ENCODE data around the gene HMCN2.

HMCN2 gene

GRCh38 chr9:130366072-130366471, 100.5 kb downstream of the HMCN2 start:
- H3K9me3 ChIP-seq (ENCODE audit: control insufficient read depth, low read length) = no peaks in the 10 kb centered on the region
- H3K36me3 ChIP-seq (ENCODE audit: control insufficient read depth in 1 of 2, insufficient read depth in 2 of 2, low read depth in 1 of 2, low read length in 2 of 2) = no peaks in the 10 kb centered on the region
- WGBS = 91% methylated on average over 3 of the region's 3 CpGs
- H2BK15ac ChIP-seq (ENCODE audit: low read depth, poor library complexity, severe bottlenecking) = no peak overlapping the region
- H3K4me1 ChIP-seq (ENCODE audit: control insufficient read depth, insufficient read depth, low read depth, low read length) = peaks cover 11% of the 10 kb centered on the region
- no peak overlapping the region for H2BK5ac ChIP-seq (ENCODE audit: low read depth, low read length, poor library complexity, severe bottlenecking)
- no peak overlapping the region for H3K4ac ChIP-seq (ENCODE audit: low read depth in 1 of 2, low read length in 2 of 2)
- H3K79me1 ChIP-seq (replicated peaks; ENCODE audit: low read length, poor library complexity, severe bottlenecking) = no peaks in the 10 kb centered on the region
- H2AK5ac ChIP-seq (ENCODE audit: low read length, severe bottlenecking) = no peak overlapping the region
- no peak overlapping the region for H3K23ac ChIP-seq (ENCODE audit: low read length in 2 of 2)
- H2BK12ac ChIP-seq (ENCODE audit: low read length in 2 of 2) = no peak overlapping the region
- H3K18ac ChIP-seq (ENCODE audit: low read depth in 1 of 2, low read length in 2 of 2) = no peak overlapping the region
- no peak overlapping the region for H2BK120ac ChIP-seq (ENCODE audit: low read depth, low read length)
- peaks cover 15 to 51% of the 10 kb centered on the region in 2 experiments for H3K27me3 ChIP-seq (ENCODE audit: control insufficient read depth in 1 of 2, insufficient read depth in 1 of 2, low read length in 2 of 2)
- no peak overlapping the region for H3K4me2 ChIP-seq (ENCODE audit: low read length, poor library complexity, severe bottlenecking)
- H2AFZ ChIP-seq (ENCODE audit: low read depth, low read length) = no peak overlapping the region
- H3K27ac ChIP-seq (ENCODE audit: low read length, poor library complexity, severe bottlenecking) = no peak overlapping the region
- no peak overlapping the region for H4K91ac ChIP-seq (ENCODE audit: low read length)
- no peak for DNase-seq
- peak overlapping the region; percentile 31 for H4K8ac ChIP-seq (ENCODE audit: low read length)
- H3K14ac ChIP-seq (ENCODE audit: low read length in 2 of 2) = no peak overlapping the region
- no peak overlapping the region for H3K9ac ChIP-seq (ENCODE audit: low read length)
- H3K4me3 ChIP-seq (ENCODE audit: insufficient read depth in 1 of 2, low read depth in 1 of 2, low read length in 2 of 2) = no peak overlapping the region

DNA sequence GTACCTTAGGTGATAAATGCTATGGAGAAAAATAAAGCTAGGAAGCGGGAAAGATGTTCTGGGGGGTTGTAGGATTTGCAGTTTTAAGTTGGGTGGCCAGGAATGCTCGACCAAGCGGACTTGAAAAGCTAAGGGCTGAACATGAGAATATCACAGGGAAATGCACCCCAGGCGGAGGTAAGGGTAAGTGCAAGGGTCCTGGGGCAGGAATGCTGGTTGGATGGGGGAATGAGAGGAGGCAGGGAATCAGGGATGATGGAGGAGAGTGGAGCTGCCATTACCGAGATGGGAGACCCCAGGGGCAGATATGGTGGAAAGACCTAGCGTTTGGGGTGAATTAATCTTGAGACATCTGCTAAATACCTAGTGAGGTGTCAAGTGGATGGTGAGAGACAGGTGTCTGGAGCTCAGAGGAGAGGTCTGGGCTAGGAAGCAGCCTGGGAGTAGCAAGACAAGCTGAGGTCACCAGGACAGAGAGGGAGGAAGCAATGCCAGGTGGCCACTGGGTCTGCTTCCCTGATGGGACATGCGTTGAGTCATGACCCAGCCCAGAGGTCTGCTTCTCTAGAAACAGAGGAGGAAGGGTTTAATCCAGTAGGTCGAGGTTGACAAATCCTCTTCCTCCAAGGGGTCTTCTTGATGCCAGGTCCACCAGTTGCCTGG, 101.5 kb downstream of the HMCN2 start:
- Histone ChIP-seq H3K4me3 (ENCODE audit: insufficient read depth in 1 of 2, low read depth in 1 of 2, low read length in 2 of 2) (no peak overlapping the region), H3K14ac (ENCODE audit: low read length in 2 of 2) (no peak overlapping the region), H3K27me3 (ENCODE audit: control insufficient read depth in 1 of 2, insufficient read depth in 1 of 2, low read length in 2 of 2) (peaks cover 15 to 51% of the 10 kb centered on the region in 2 experiments), H2BK15ac (ENCODE audit: low read depth, poor library complexity, severe bottlenecking) (no peak overlapping the region), H2BK5ac (ENCODE audit: low read depth, low read length, poor library complexity, severe bottlenecking) (no peak overlapping the region), H3K27ac (ENCODE audit: low read length, poor library complexity, severe bottlenecking) (no peak overlapping the region), H3K18ac (ENCODE audit: low read depth in 1 of 2, low read length in 2 of 2) (no peak overlapping the region), H2AK5ac (ENCODE audit: low read length, severe bottlenecking) (no peak overlapping the region), H3K9me3 (ENCODE audit: control insufficient read depth, low read length) (no peaks in the 10 kb centered on the region), H4K91ac (ENCODE audit: low read length) (no peak overlapping the region), H2AFZ (ENCODE audit: low read depth, low read length) (no peak overlapping the region), H3K4ac (ENCODE audit: low read depth in 1 of 2, low read length in 2 of 2) (no peak overlapping the region), H3K4me1 (ENCODE audit: control insufficient read depth, insufficient read depth, low read depth, low read length) (peaks cover 17% of the 10 kb centered on the region), H3K9ac (ENCODE audit: low read length) (no peak overlapping the region), H3K4me2 (ENCODE audit: low read length, poor library complexity, severe bottlenecking) (no peak overlapping the region), H2BK120ac (ENCODE audit: low read depth, low read length) (no peak overlapping the region), H3K36me3 (ENCODE audit: control insufficient read depth in 1 of 2, insufficient read depth in 2 of 2, low read depth in 1 of 2, low read length in 2 of 2) (no peaks in the 10 kb centered on the region), H4K8ac (ENCODE audit: low read length) (no peak overlapping the region), H2BK12ac (ENCODE audit: low read length in 2 of 2) (no peak overlapping the region), H3K79me1 (replicated peaks; ENCODE audit: low read length, poor library complexity, severe bottlenecking) (no peaks in the 10 kb centered on the region), H3K23ac (ENCODE audit: low read length in 2 of 2) (no peak overlapping the region)
- DNase-seq = no peak
- WGBS = 86% methylated on average over 8 of the region's 8 CpGs

DNA sequence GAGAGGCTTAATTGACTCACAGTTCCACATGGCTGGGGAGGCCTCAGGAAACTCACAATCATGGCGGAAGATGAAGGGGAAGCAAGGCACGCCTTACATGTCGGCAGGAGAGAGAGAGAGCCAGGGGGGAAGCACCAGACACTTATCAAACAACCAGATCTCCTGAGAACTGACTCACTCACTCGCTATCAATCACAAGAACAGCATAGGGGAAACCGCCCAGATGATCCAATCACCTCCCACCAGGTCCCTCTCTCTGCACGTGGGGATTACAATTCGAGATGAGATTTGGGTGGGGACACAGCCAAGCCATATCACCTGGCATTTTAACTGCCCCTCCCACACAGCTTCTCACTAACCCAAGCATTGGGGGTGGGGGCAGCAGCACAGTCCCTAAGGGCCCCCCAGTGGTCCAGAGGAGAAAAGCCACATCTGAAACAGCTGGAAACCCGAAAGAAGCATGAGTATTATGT, 103.1 kb downstream of the HMCN2 start:
- Histone ChIP-seq H4K8ac (ENCODE audit: low read length) (no peak overlapping the region), H2BK5ac (ENCODE audit: low read depth, low read length, poor library complexity, severe bottlenecking) (no peak overlapping the region), H3K79me1 (replicated peaks; ENCODE audit: low read length, poor library complexity, severe bottlenecking) (no peaks in the 10 kb centered on the region), H3K27ac (ENCODE audit: low read length, poor library complexity, severe bottlenecking) (no peak overlapping the region), H4K91ac (ENCODE audit: low read length) (no peak overlapping the region), H3K36me3 (ENCODE audit: control insufficient read depth in 1 of 2, insufficient read depth in 2 of 2, low read depth in 1 of 2, low read length in 2 of 2) (no peaks in the 10 kb centered on the region), H3K14ac (ENCODE audit: low read length in 2 of 2) (no peak overlapping the region), H3K4ac (ENCODE audit: low read depth in 1 of 2, low read length in 2 of 2) (no peak overlapping the region), H2BK15ac (ENCODE audit: low read depth, poor library complexity, severe bottlenecking) (no peak overlapping the region), H3K9me3 (ENCODE audit: control insufficient read depth, low read length) (no peaks in the 10 kb centered on the region), H2BK120ac (ENCODE audit: low read depth, low read length) (no peak overlapping the region), H3K18ac (ENCODE audit: low read depth in 1 of 2, low read length in 2 of 2) (no peak overlapping the region), H3K27me3 (ENCODE audit: control insufficient read depth in 1 of 2, insufficient read depth in 1 of 2, low read length in 2 of 2) (peaks cover 15 to 56% of the 10 kb centered on the region in 2 experiments), H2BK12ac (ENCODE audit: low read length in 2 of 2) (no peak overlapping the region), H3K4me3 (ENCODE audit: insufficient read depth in 1 of 2, low read depth in 1 of 2, low read length in 2 of 2) (no peak overlapping the region), H2AFZ (ENCODE audit: low read depth, low read length) (no peak overlapping the region), H3K4me2 (ENCODE audit: low read length, poor library complexity, severe bottlenecking) (no peak overlapping the region), H3K4me1 (ENCODE audit: control insufficient read depth, insufficient read depth, low read depth, low read length) (peaks cover 18% of the 10 kb centered on the region), H2AK5ac (ENCODE audit: low read length, severe bottlenecking) (no peak overlapping the region), H3K9ac (ENCODE audit: low read length) (no peak overlapping the region), H3K23ac (ENCODE audit: low read length in 2 of 2) (no peak overlapping the region)
- DNase-seq = peak; percentile 18
- WGBS = 25% methylated on average over 6 of the region's 8 CpGs

DNA sequence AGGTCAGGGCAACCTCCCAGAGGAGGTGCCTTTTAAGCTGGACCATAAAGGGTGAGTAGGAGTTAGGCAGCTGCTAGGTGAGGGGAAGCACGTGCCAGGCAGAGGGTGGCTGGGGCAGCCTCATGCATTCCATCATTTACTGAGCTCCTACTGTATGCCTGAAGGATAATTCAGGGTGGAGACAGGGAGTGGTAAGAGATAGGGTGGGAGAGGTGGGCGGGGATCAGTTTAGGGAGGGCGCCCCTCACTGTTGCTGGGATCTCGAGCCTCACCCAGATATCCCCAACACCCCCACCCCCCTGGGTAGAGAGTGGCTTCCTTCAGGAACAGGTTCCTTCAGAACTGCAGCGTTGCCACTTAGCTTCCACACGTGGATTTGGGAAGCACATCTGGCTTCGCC, 104.7 kb downstream of the HMCN2 start:
- H3K27me3 ChIP-seq (ENCODE audit: control insufficient read depth in 1 of 2, insufficient read depth in 1 of 2, low read length in 2 of 2) = peaks cover 15 to 59% of the 10 kb centered on the region in 2 experiments
- no peak overlapping the region for H4K91ac ChIP-seq (ENCODE audit: low read length)
- no peaks in the 10 kb centered on the region for H3K36me3 ChIP-seq (ENCODE audit: control insufficient read depth in 1 of 2, insufficient read depth in 2 of 2, low read depth in 1 of 2, low read length in 2 of 2)
- H3K27ac ChIP-seq (ENCODE audit: low read length, poor library complexity, severe bottlenecking) = no peak overlapping the region
- H4K8ac ChIP-seq (ENCODE audit: low read length) = no peak overlapping the region
- no peak for DNase-seq
- no peak overlapping the region for H2AK5ac ChIP-seq (ENCODE audit: low read length, severe bottlenecking)
- H2BK5ac ChIP-seq (ENCODE audit: low read depth, low read length, poor library complexity, severe bottlenecking) = no peak overlapping the region
- 66% methylated on average over 7 of the region's 7 CpGs for WGBS
- no peak overlapping the region for H3K4me3 ChIP-seq (ENCODE audit: insufficient read depth in 1 of 2, low read depth in 1 of 2, low read length in 2 of 2)
- no peak overlapping the region for H3K4me2 ChIP-seq (ENCODE audit: low read length, poor library complexity, severe bottlenecking)
- no peaks in the 10 kb centered on the region for H3K9me3 ChIP-seq (ENCODE audit: control insufficient read depth, low read length)
- H2BK12ac ChIP-seq (ENCODE audit: low read length in 2 of 2) = no peak overlapping the region
- H2BK15ac ChIP-seq (ENCODE audit: low read depth, poor library complexity, severe bottlenecking) = no peak overlapping the region
- no peak overlapping the region for H2BK120ac ChIP-seq (ENCODE audit: low read depth, low read length)
- no peak overlapping the region for H2AFZ ChIP-seq (ENCODE audit: low read depth, low read length)
- H3K23ac ChIP-seq (ENCODE audit: low read length in 2 of 2) = no peak overlapping the region
- H3K9ac ChIP-seq (ENCODE audit: low read length) = no peak overlapping the region
- H3K14ac ChIP-seq (ENCODE audit: low read length in 2 of 2) = no peak overlapping the region
- H3K4ac ChIP-seq (ENCODE audit: low read depth in 1 of 2, low read length in 2 of 2) = no peak overlapping the region
- peaks cover 12% of the 10 kb centered on the region for H3K4me1 ChIP-seq (ENCODE audit: control insufficient read depth, insufficient read depth, low read depth, low read length)
- no peaks in the 10 kb centered on the region for H3K79me1 ChIP-seq (replicated peaks; ENCODE audit: low read length, poor library complexity, severe bottlenecking)
- H3K18ac ChIP-seq (ENCODE audit: low read depth in 1 of 2, low read length in 2 of 2) = no peak overlapping the region

Data from mesenchymal stem cell (in vitro differentiated cells and primary cell).